Measurements from ENCODE around the gene PALM. TPM values are rescaled to one million over a fixed set of nuclear protein-coding genes. Genes with fewer than 3 reads are reported as not detected.
"Not testable (repeated sequence)": the region's sequence is repeated elsewhere in the genome, so short reads cannot be mapped to it uniquely, and the experiment has no call there.

Gene PALM
- total RNA-seq, 1 experiment from 2014 or later = 18.5 TPM

GRCh38 chr19:664913-665443 lies 43.8 kb upstream of the PALM start:
- Histone ChIP-seq H2BK15ac (ENCODE audit: low read depth, low read length) (no peak overlapping the region), H2BK20ac (ENCODE audit: low read depth, low read length, poor library complexity, severe bottlenecking) (no peak overlapping the region), H2BK5ac (ENCODE audit: insufficient read length, low read length) (no peak overlapping the region), H2AFZ (ENCODE audit: low read length) (no peak overlapping the region), H4K20me1 (ENCODE audit: control insufficient read depth, insufficient read depth, insufficient read length) (peaks cover 6% of the 10 kb centered on the region), H3K9me3 (ENCODE audit: control insufficient read depth, low read depth, low read length) (no peaks in the 10 kb centered on the region), H3K79me1 (ENCODE audit: insufficient read depth, low read depth, low read length, poor library complexity, severe bottlenecking) (no peaks in the 10 kb centered on the region), H3K56ac (ENCODE audit: insufficient read length, low read depth, low read length) (no peak overlapping the region), H2BK12ac (ENCODE audit: insufficient read length, low read depth, low read length) (no peak overlapping the region), H3K4me1 (ENCODE audit: insufficient read depth, low read length) (no peaks in the 10 kb centered on the region; the same call in 1 of the 2 replicates), H3K4ac (ENCODE audit: low read depth, low read length) (no peak overlapping the region), H2BK120ac (ENCODE audit: low read depth, low read length, poor library complexity, severe bottlenecking) (no peak overlapping the region), H3K79me2 (ENCODE audit: insufficient read depth, low read length) (peaks cover 27% of the 10 kb centered on the region; the same call in 1 of the 2 replicates), H3K18ac (ENCODE audit: insufficient read length, low read depth, low read length) (no peak overlapping the region), H4K91ac (ENCODE audit: insufficient read length, low read depth, low read length) (no peak overlapping the region), H3K14ac (ENCODE audit: insufficient read depth, low read length) (no peak overlapping the region), H3K4me2 (ENCODE audit: insufficient read depth, insufficient read length, low read length) (no peak overlapping the region), H4K5ac (ENCODE audit: insufficient read length, low read depth, low read length) (no peak overlapping the region), H3K27ac (ENCODE audit: insufficient read length, low read depth, low read length) (no peak overlapping the region), H4K8ac (replicated peaks; ENCODE audit: insufficient read length, low read depth, low read length) (no peak overlapping the region), H2AK5ac (ENCODE audit: insufficient read length, low read length) (no peak overlapping the region), H3K9ac (ENCODE audit: extremely low read depth, insufficient read length, low read length) (no peak overlapping the region), H3T11ph (ENCODE audit: low read length) (no peak overlapping the region), H3K23ac (ENCODE audit: insufficient read length, low read depth, low read length) (no peak overlapping the region), H3K23me2 (ENCODE audit: insufficient read length, low read depth, low read length, poor library complexity, severe bottlenecking) (peaks cover 7% of the 10 kb centered on the region), H3K27me3 (ENCODE audit: insufficient read depth, low read length) (no peaks in the 10 kb centered on the region)
- peak; percentile 95 for DNase-seq
- TF ChIP-seq CTCF (conservative IDR thresholded peaks at IDR 0.05) = peak; percentile 95
- Mint-ChIP-seq H3K27ac (no peak overlapping the region), H3K4me3 (peak overlapping the region; percentile 40 to 74; a peak in 4 of 5 replicates), H3K27me3 (ENCODE audit: low read depth) (peaks cover 30% of the 10 kb centered on the region), H3K9me3 (peaks cover 10 to 14% of the 10 kb centered on the region in 2 experiments), H3K36me3 (ENCODE audit: insufficient read depth in 1 of 3, low read depth in 3 of 3) (peaks cover 0 to 2% (median 0%) of the 10 kb centered on the region in 3 experiments; a peak in 2 of 7 replicates), H3K4me1 (peaks cover 10 to 15% of the 10 kb centered on the region in 2 experiments)
- WGBS (ENCODE audit: extremely low coverage, insufficient read length, low lambda C conversion rate) = no CpG with 5 or more reads among the region's 24 CpGs

GRCh38 chr19:666985-667573 lies 41.7 kb upstream of the PALM start:
- H4K20me1 ChIP-seq (ENCODE audit: control insufficient read depth, insufficient read depth, insufficient read length); H4K91ac ChIP-seq (ENCODE audit: insufficient read length, low read depth, low read length); H3K27ac ChIP-seq (ENCODE audit: insufficient read length, low read depth, low read length); H3K4me3 Mint-ChIP-seq; H3K23me2 ChIP-seq (ENCODE audit: insufficient read length, low read depth, low read length, poor library complexity, severe bottlenecking); DNase-seq; H3K79me2 ChIP-seq (ENCODE audit: insufficient read depth, low read length); H3K79me1 ChIP-seq (ENCODE audit: insufficient read depth, low read depth, low read length, poor library complexity, severe bottlenecking); H3K27me3 ChIP-seq (ENCODE audit: insufficient read depth, low read length); H2AK5ac ChIP-seq (ENCODE audit: insufficient read length, low read length); H2BK12ac ChIP-seq (ENCODE audit: insufficient read length, low read depth, low read length); H2BK5ac ChIP-seq (ENCODE audit: insufficient read length, low read length); H3K56ac ChIP-seq (ENCODE audit: insufficient read length, low read depth, low read length); H4K8ac ChIP-seq (replicated peaks; ENCODE audit: insufficient read length, low read depth, low read length); H3K9me3 ChIP-seq (ENCODE audit: control insufficient read depth, low read depth, low read length); H2BK120ac ChIP-seq (ENCODE audit: low read depth, low read length, poor library complexity, severe bottlenecking); H3K4ac ChIP-seq (ENCODE audit: low read depth, low read length); H3K9ac ChIP-seq (ENCODE audit: extremely low read depth, insufficient read length, low read length); H3K4me1 Mint-ChIP-seq; H3K36me3 Mint-ChIP-seq (ENCODE audit: insufficient read depth in 1 of 3, low read depth in 3 of 3); H2BK20ac ChIP-seq (ENCODE audit: low read depth, low read length, poor library complexity, severe bottlenecking); H3K23ac ChIP-seq (ENCODE audit: insufficient read length, low read depth, low read length); H4K5ac ChIP-seq (ENCODE audit: insufficient read length, low read depth, low read length); H3K14ac ChIP-seq (ENCODE audit: insufficient read depth, low read length); H3K27ac Mint-ChIP-seq; H3K4me1 ChIP-seq (ENCODE audit: insufficient read depth, low read length); H2AFZ ChIP-seq (ENCODE audit: low read length); H3K18ac ChIP-seq (ENCODE audit: insufficient read length, low read depth, low read length); H3K4me2 ChIP-seq (ENCODE audit: insufficient read depth, insufficient read length, low read length); H3T11ph ChIP-seq (ENCODE audit: low read length); H2BK15ac ChIP-seq (ENCODE audit: low read depth, low read length): not testable (repeated sequence)
- Mint-ChIP-seq H3K27me3 (ENCODE audit: low read depth) (peaks cover 33% of the 10 kb centered on the region), H3K9me3 (peaks cover 10 to 14% of the 10 kb centered on the region in 2 experiments)
- no CpG with 5 or more reads among the region's 38 CpGs for whole genome bisulfite sequencing (ENCODE audit: extremely low coverage, insufficient read length, low lambda C conversion rate)
